Testis (tissue), 3 donors: ENCODE results near the gene SECTM1. TPM values are rescaled to one million over a fixed set of nuclear protein-coding genes. Genes with fewer than 3 reads are reported as not detected.

Experiments
- DNase-seq: peaks from one replicate; pipeline ENCODE4 v3.0.0-alpha.2; 2019
- H3K27ac ChIP-seq, 2 donors: fragments of 200-600 bp; sonication (generic); one replicate each; pipeline ENCODE4 v1.5.1; 2019
- H3K27me3 ChIP-seq: fragments of 200-600 bp; sonication (generic); one replicate; pipeline ENCODE4 v1.5.1; 2019
- H3K36me3 ChIP-seq: fragments of 200-600 bp; sonication (generic); one replicate; pipeline ENCODE4 v1.5.1; 2017; ENCODE audit warnings: low read depth; ENCODE audit errors: missing control alignments
- H3K4me1 ChIP-seq: fragments of 200-600 bp; sonication (generic); one replicate; pipeline ENCODE4 v1.5.1; 2019
- H3K4me3 ChIP-seq, 2 donors: fragments of 200-600 bp; sonication (generic); one replicate each; pipeline ENCODE4 v1.5.1; 2017 to 2019
- H3K9me3 ChIP-seq: fragments of 200-600 bp; sonication (generic); one replicate; pipeline ENCODE4 v1.5.1; 2017
- POLR2A ChIP-seq: fragments of 450-650 bp; IDR thresholded peaks from one replicate; pipeline ENCODE4 v1.6.1; 2017; ENCODE audit warnings: antibody characterized with exemption, mild to moderate bottlenecking, moderate library complexity
- WGBS, 2 donors: methylation state at CpG; one replicate each; pipeline ENCODE4 v1.1.5; 2018; 5-methylcytosine and 5-hydroxymethylcytosine counted together
- intact Hi-C: fragments of 100-400 bp; cut with DNase I; formaldehyde crosslinking; loops from one replicate; pipeline ENCODE4 v1.15.1; 2023; ENCODE audit warnings: low total_unique reads
- polyA plus RNA-seq: library from polyadenylated mRNA; stranded (reverse); fragments of 350-450 nt; fragmentation: Illumina TruSeq; extraction: RNeasy Lipid Tissue Mini Kit (QIAGEN cat#74804); gene quantifications from one replicate; pipeline ENCODE4 v1.2.3, GENCODE V29; 2014; ENCODE audit warnings: low read depth, low replicate concordance; ENCODE audit not compliant: insufficient read depth
- total RNA-seq, 2 donors: library from RNA; depleted of rRNA; stranded (reverse); fragments of >200 nt; gene quantifications; one replicate each; pipeline ENCODE4 v1.2.3, GENCODE V29; 2016
- TF ChIP-seq, protein P1 (sequence below), 3 experiments: fragments of 450-650 bp in 2 of 3; fragments of 200-600 bp in 1 of 3; sonication (generic) in 1 of 3; IDR thresholded peaks; one replicate each; pipeline ENCODE4 v1.5.1; 2016 to 2019; ENCODE audit warnings: antibody characterized with exemption in 3 of 3, mild to moderate bottlenecking in 2 of 3, moderate library complexity in 1 of 3

SECTM1 gene
- total and polyA plus RNA-seq, 3 donors from 2014 or later, result 0.55 to 9.3 (median 5.9) TPM

DNA sequence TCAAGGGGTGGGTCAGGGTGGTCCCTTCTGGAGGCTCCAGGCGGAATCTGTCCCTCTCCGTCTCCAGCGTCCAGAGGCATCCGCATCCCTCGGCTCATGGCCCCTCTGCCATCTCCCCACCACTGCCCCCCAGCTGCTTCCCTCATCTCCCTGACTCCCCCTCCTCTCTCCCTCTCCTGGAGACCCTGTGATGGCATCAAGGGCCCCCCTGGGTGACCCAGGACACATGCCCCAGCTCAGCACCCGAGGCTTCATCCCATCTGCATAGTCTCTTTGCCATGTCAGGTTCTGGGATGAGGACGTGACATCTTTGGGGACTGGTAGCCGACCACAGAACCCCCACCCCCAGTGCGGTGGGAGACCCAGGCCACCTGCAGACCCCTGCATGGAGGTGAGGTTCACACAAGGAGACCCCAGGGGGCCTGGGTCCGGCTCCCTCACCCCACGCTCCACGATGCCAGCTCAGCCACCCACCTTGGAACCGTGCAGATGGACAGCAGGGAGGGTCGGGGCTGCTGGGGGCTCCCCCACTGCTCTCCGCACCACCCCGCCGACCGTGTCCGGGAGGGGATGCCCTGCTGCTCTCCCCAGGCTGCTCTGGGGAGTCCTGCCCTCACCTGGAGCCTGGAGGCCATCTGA is 3.8 kb downstream of the SECTM1 start:
- Histone ChIP-seq H3K4me1 (peaks cover 21% of the 10 kb centered on the region), H3K27me3 (no peaks in the 10 kb centered on the region), H3K9me3 (no peaks in the 10 kb centered on the region), H3K27ac (no peak overlapping the region), H3K36me3 (no peaks in the 10 kb centered on the region), H3K4me3 (no peak overlapping the region)
- no peak for TF ChIP-seq POLR2A
- TF ChIP-seq, protein P1, sequence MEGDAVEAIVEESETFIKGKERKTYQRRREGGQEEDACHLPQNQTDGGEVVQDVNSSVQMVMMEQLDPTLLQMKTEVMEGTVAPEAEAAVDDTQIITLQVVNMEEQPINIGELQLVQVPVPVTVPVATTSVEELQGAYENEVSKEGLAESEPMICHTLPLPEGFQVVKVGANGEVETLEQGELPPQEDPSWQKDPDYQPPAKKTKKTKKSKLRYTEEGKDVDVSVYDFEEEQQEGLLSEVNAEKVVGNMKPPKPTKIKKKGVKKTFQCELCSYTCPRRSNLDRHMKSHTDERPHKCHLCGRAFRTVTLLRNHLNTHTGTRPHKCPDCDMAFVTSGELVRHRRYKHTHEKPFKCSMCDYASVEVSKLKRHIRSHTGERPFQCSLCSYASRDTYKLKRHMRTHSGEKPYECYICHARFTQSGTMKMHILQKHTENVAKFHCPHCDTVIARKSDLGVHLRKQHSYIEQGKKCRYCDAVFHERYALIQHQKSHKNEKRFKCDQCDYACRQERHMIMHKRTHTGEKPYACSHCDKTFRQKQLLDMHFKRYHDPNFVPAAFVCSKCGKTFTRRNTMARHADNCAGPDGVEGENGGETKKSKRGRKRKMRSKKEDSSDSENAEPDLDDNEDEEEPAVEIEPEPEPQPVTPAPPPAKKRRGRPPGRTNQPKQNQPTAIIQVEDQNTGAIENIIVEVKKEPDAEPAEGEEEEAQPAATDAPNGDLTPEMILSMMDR (IDR thresholded peaks at IDR 0.05), result no peak
- intact Hi-C loops, result no loop called here
- DNase-seq, result no peak
- 72 to 87% methylated on average over 8 to 19 of the region's 19 CpGs for WGBS, 2 donors

DNA sequence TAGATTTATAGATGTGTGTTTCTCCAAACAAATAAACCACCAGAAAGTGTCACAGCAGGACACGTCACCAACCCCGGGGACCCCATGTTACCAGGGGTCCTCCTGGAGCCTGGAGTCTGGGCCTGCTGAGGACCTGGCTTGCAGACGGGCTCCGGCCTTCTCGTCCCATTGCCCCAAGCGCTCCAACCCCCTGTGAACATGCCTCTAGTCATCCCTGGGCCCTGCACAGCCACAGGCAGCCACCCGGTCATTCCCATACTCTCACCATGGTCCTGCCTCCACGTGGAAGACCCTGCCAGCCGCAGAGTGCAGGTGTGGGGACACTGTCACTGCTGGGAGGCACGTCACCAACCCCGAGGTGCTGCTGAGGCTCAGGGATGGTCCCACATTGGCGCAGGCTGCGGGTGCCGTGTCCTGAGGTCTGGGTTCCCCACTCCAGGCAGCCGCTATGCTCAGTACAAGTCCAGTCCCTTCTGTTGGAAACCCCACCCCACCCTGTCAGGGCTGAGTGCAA is 4.5 kb downstream of the SECTM1 start:
- intact Hi-C loops, result no loop called here
- Histone ChIP-seq H3K4me1 (peaks cover 14% of the 10 kb centered on the region), H3K36me3 (no peaks in the 10 kb centered on the region), H3K4me3 (no peak overlapping the region), H3K9me3 (no peaks in the 10 kb centered on the region), H3K27me3 (no peaks in the 10 kb centered on the region), H3K27ac (no peak overlapping the region)
- DNase-seq, result no peak
- 89 to 100% methylated on average over 1 to 8 of the region's 15 CpGs for WGBS, 2 donors
- no peak for TF ChIP-seq POLR2A
- TF ChIP-seq, protein P1 (IDR thresholded peaks at IDR 0.05), result no peak

DNA sequence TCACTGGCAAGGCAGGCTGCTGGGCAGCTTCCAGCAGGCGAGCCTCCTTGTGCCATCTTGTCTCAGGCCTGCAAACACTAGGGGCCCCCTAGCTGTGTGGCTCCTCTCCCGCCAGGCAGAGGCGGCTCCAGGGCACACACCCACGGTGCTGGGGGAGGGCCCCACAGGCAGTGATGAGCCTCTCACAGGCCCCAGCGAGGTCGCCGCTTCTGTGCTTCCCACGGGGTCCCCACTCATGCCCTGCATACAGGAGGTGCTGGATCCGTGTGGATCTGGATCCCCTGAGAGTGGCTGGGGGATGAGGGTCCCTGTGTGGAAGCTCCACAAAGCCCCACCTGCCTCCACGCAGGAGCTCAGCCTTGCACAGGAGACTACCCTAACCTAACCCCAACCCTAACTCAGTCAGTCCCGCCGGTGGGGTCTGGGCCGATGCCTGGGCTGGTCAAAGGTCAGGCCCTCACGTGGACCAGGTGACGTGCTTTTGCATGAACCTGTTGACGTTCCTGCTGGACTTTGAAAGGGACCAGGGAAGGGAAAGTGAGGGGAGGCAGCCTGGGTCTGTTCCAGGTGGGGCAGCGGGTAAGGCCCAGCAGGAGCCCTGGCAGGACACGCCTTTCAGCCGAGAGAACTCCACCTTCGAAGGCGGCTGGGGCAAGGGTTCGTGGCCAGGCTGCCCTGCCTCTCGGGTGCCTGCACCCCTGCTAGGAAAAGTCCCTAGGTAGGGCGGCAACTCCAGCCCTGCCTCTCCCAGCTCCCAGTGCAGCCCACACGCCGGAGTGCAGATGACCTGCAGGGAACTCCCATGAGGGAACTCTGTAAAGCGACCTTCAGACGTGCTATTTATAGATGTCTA is 5.2 kb downstream of the SECTM1 start:
- no peak overlapping the region for H3K27ac ChIP-seq
- intact Hi-C loops, result no loop called here

DNA sequence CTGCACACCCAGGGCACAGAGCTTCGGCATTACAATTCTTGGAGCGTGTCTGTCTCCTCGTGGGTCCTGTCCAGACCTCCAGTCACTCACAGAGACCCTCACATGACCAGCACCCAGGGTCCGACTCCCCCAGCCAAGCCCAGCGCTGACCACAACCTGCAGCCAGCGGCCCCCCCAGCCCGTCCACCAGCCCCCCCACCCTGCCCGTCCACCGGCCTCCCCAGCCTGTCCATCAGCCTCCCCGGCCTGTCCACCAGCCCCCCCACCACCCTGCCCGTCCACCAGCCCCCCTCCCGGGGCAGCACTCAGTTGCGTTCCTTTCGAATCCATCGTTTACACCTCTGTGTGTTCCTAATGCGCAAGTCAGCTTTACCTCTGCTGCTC is 5.8 kb downstream of the SECTM1 start:
- TF ChIP-seq, protein P1 (IDR thresholded peaks at IDR 0.05), result no peak
- no peak for TF ChIP-seq POLR2A
- WGBS, 2 donors, result 83 to 85% methylated on average over 13 to 16 of the region's 16 CpGs
- H3K9me3 ChIP-seq, result no peaks in the 10 kb centered on the region
- H3K4me3 ChIP-seq, result no peak overlapping the region
- DNase-seq, result no peak
- H3K4me1 ChIP-seq, result peaks cover 9% of the 10 kb centered on the region
- H3K27ac ChIP-seq, result no peak overlapping the region
- H3K36me3 ChIP-seq, result no peaks in the 10 kb centered on the region
- H3K27me3 ChIP-seq, result no peaks in the 10 kb centered on the region
- intact Hi-C loops, result no loop called here

More for the DNA sequence above, 5.2 kb downstream of the SECTM1 start:
- H3K27me3 ChIP-seq, result no peaks in the 10 kb centered on the region
- TF ChIP-seq POLR2A, result no peak
- TF ChIP-seq, protein P1 (IDR thresholded peaks at IDR 0.05), result no peak
- WGBS, 2 donors, result 84 to 94% methylated on average over 13 to 28 of the region's 28 CpGs
- no peak for DNase-seq
- H3K9me3 ChIP-seq, result no peaks in the 10 kb centered on the region
- peaks cover 12% of the 10 kb centered on the region for H3K4me1 ChIP-seq
- no peak overlapping the region for H3K4me3 ChIP-seq
- no peaks in the 10 kb centered on the region for H3K36me3 ChIP-seq
